Measurements from ENCODE around the gene RCSD1.
A peak's percentile ranks its signal among the peaks of the same experiment; 100 is the strongest.

Gene RCSD1

DNA sequence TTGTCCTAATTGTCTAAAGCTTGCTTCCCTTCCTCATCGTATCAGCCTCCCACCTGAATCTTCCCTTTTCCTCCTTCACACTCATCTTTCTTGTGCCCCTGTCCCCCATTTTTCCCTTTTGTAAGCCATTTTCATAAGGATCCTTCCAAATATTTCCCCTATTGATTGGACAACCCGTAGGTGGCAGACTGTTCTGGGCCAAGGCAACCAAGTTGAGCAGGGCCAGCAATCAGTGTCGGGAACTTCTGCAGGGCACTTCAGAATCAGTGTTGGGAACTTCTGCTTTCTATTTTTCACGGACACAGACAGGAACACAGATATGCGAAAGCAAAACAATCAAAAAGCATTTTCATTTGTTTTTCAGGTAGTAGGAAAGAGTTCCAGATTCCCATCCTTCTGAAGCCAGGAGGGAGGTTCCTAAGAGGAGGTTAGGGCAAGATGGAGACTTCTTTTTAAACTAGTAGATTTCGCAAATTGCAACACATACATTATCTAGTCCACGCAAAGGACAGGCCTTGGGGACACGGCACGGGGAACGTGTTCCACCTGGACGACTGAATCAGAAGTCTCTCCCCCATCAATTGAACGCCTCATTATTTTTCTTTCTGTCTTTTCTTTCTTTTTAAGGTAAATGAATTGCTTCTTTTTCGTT lies 91.1 kb downstream of the RCSD1 start:
- H3K27me3 ChIP-seq (ENCODE audit: control insufficient read depth, insufficient read depth, low read length): no peaks in the 10 kb centered on the region
- H3K36me3 ChIP-seq (ENCODE audit: control insufficient read depth, insufficient read depth, low read length): no peaks in the 10 kb centered on the region
- H3K4me1 ChIP-seq (ENCODE audit: control insufficient read depth, insufficient read depth, low read length): peaks cover 8% of the 10 kb centered on the region
- H3K4me3 ChIP-seq (ENCODE audit: low read length): peak overlapping the region; percentile 57
- peak overlapping the region; percentile 76 for H3K27ac ChIP-seq (ENCODE audit: low read depth, low read length)
- H3K9ac ChIP-seq (ENCODE audit: low read length): peak overlapping the region; percentile 49

DNA sequence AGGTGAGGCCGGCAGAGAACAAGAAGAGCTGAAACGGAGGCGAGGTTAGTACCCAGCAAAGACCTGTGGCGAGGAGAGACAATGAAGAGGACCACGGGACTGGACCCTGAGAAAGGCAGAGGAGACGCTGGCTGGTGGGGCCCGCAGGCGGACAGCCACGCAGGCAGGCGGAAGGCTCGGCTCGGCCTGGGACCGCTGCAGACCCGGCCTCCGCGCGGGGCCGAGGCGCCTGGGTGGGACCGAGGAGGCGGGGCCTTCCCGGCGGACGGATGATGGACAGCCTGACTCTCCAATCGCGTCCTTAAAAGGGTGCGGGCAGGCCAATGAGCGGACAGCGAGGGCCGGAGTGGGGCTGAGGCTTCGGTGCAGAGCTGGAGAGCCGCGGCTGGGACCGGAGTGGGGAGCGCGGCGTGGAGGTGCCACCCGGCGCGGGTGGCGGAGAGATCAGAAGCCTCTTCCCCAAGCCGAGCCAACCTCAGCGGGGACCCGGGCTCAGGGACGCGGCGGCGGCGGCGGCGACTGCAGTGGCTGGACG lies 91.7 kb downstream of the RCSD1 start, which contains the start of gene MPZL1:
TSS of gene MPZL1 (plus strand) at position 366 of the 535 bp plus-strand sequence. CDS start 170 bp downstream, outside the sequence.
- Histone ChIP-seq H3K27ac (ENCODE audit: low read depth, low read length) (peak within 1 kb of the TSS; percentile 76), H3K27me3 (ENCODE audit: control insufficient read depth, insufficient read depth, low read length) (no peaks in the 10 kb centered on the region), H3K9ac (ENCODE audit: low read length) (peak within 1 kb of the TSS; percentile 60), H3K36me3 (ENCODE audit: control insufficient read depth, insufficient read depth, low read length) (no peaks in the 10 kb centered on the region), H3K4me1 (ENCODE audit: control insufficient read depth, insufficient read depth, low read length) (peaks cover 8% of the 10 kb centered on the region), H3K4me3 (ENCODE audit: low read length) (peak within 1 kb of the TSS; percentile 57)

GRCh38 chr1:167722152-167722869 lies 92.3 kb downstream of the RCSD1 start:
- no peaks in the 10 kb centered on the region for H3K27me3 ChIP-seq (ENCODE audit: control insufficient read depth, insufficient read depth, low read length)

DNA sequence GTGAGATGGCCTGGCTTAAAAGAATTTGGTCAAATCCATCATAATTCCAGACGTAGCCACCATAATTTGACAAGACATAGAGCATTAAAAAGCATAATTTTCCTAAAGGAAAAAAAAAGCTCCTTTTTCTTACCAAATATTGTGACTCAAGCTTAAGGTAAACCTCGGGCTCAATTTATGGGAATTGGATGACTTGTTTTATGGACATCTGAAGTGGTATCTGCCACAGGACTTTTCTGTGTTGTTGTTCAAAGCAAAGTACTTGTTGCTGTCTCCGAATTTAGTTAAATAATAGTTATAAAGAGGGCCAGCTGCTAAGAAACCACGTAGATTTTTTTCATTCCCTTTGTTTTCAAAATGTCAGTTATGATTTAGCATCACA lies 92.8 kb downstream of the RCSD1 start:
- H3K27ac ChIP-seq (ENCODE audit: low read depth, low read length): peak overlapping the region; percentile 76
- H3K9ac ChIP-seq (ENCODE audit: low read length): peak overlapping the region; percentile 60
- H3K27me3 ChIP-seq (ENCODE audit: control insufficient read depth, insufficient read depth, low read length): no peaks in the 10 kb centered on the region
- peak overlapping the region; percentile 57 for H3K4me3 ChIP-seq (ENCODE audit: low read length)
- no peaks in the 10 kb centered on the region for H3K36me3 ChIP-seq (ENCODE audit: control insufficient read depth, insufficient read depth, low read length)
- H3K4me1 ChIP-seq (ENCODE audit: control insufficient read depth, insufficient read depth, low read length): peaks cover 8% of the 10 kb centered on the region

More at GRCh38 chr1:167722152-167722869, 92.3 kb downstream of the RCSD1 start:
- H3K27ac ChIP-seq (ENCODE audit: low read depth, low read length): peak overlapping the region; percentile 76
- no peaks in the 10 kb centered on the region for H3K36me3 ChIP-seq (ENCODE audit: control insufficient read depth, insufficient read depth, low read length)
- H3K4me1 ChIP-seq (ENCODE audit: control insufficient read depth, insufficient read depth, low read length): peaks cover 8% of the 10 kb centered on the region
- H3K9ac ChIP-seq (ENCODE audit: low read length): peak overlapping the region; percentile 60
- peak overlapping the region; percentile 57 for H3K4me3 ChIP-seq (ENCODE audit: low read length)

GRCh38 chr1:167723707-167724323 lies 93.8 kb downstream of the RCSD1 start:
- Histone ChIP-seq H3K4me1 (ENCODE audit: control insufficient read depth, insufficient read depth, low read length) (peaks cover 8% of the 10 kb centered on the region), H3K27me3 (ENCODE audit: control insufficient read depth, insufficient read depth, low read length) (no peaks in the 10 kb centered on the region), H3K36me3 (ENCODE audit: control insufficient read depth, insufficient read depth, low read length) (no peaks in the 10 kb centered on the region), H3K4me3 (ENCODE audit: low read length) (peak overlapping the region; percentile 3), H3K27ac (ENCODE audit: low read depth, low read length) (no peak overlapping the region), H3K9ac (ENCODE audit: low read length) (no peak overlapping the region)

GRCh38 chr1:167726008-167726407 lies 96.0 kb downstream of the RCSD1 start:
- Histone ChIP-seq H3K4me3 (ENCODE audit: low read length) (no peak overlapping the region), H3K27ac (ENCODE audit: low read depth, low read length) (no peak overlapping the region), H3K36me3 (ENCODE audit: control insufficient read depth, insufficient read depth, low read length) (peaks cover 4% of the 10 kb centered on the region), H3K4me1 (ENCODE audit: control insufficient read depth, insufficient read depth, low read length) (peaks cover 8% of the 10 kb centered on the region), H3K9ac (ENCODE audit: low read length) (no peak overlapping the region), H3K27me3 (ENCODE audit: control insufficient read depth, insufficient read depth, low read length) (no peaks in the 10 kb centered on the region)

DNA sequence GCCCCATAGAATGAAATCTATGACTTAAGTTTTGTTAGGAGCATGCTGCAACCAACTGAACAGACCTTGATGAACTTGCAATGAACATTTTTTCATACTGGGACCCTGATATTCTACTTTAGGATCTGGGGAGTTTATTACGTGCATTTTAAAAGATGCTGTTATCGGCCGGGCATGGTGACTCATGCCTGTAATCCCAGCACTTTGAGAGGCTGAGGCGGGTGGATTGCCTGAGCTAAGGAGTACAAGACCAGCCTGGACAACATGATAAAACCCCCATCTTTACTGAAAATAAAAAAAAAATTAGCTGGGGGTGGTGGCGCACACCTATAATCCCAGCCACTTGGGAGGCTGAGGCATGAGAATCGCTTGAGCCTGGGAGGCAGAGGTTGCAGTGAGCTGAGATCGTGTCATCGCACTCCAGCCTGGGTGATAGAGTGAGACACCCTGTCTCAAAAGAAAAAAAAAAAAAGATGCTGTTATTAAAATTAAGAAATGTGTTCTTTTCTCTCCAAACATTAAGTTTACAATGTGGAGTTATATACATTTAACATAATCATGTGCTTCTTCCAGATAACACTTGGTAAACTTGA lies 98.9 kb downstream of the RCSD1 start:
- Histone ChIP-seq H3K36me3 (ENCODE audit: control insufficient read depth, insufficient read depth, low read length) (peaks cover 4% of the 10 kb centered on the region), H3K4me3 (ENCODE audit: low read length) (no peak overlapping the region), H3K9ac (ENCODE audit: low read length) (no peak overlapping the region), H3K27me3 (ENCODE audit: control insufficient read depth, insufficient read depth, low read length) (no peaks in the 10 kb centered on the region), H3K27ac (ENCODE audit: low read depth, low read length) (no peak overlapping the region), H3K4me1 (ENCODE audit: control insufficient read depth, insufficient read depth, low read length) (peaks cover 1% of the 10 kb centered on the region)

GRCh38 chr1:167734227-167734626 lies 104.2 kb downstream of the RCSD1 start:
- Histone ChIP-seq H3K36me3 (ENCODE audit: control insufficient read depth, insufficient read depth, low read length) (peaks cover 4% of the 10 kb centered on the region), H3K4me1 (ENCODE audit: control insufficient read depth, insufficient read depth, low read length) (no peaks in the 10 kb centered on the region), H3K27ac (ENCODE audit: low read depth, low read length) (no peak overlapping the region), H3K4me3 (ENCODE audit: low read length) (no peak overlapping the region), H3K9ac (ENCODE audit: low read length) (no peak overlapping the region), H3K27me3 (ENCODE audit: control insufficient read depth, insufficient read depth, low read length) (no peaks in the 10 kb centered on the region)

DNA sequence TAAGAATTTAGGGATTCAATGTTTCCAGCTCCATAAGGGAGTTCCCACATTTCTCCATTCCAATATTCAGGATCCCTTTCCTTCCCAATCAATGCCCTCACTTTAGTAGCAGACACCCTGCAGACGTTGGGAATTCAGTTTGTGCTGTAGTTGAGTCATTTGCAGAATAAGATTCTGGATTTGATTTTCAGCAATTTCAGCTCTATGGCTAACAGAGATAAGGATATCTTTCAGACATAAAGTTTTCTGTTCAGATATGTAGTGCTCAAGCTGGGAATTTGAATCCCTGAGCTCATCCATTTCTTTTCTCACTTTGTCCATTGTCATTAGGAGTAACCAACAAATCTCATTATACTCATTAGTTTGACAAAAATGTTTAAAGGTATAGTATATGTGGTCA lies 104.8 kb downstream of the RCSD1 start:
- no peak overlapping the region for H3K9ac ChIP-seq (ENCODE audit: low read length)
- H3K27me3 ChIP-seq (ENCODE audit: control insufficient read depth, insufficient read depth, low read length): no peaks in the 10 kb centered on the region
- H3K4me1 ChIP-seq (ENCODE audit: control insufficient read depth, insufficient read depth, low read length): peaks cover 2% of the 10 kb centered on the region
- H3K4me3 ChIP-seq (ENCODE audit: low read length): no peak overlapping the region
- H3K36me3 ChIP-seq (ENCODE audit: control insufficient read depth, insufficient read depth, low read length): peaks cover 4% of the 10 kb centered on the region
- no peak overlapping the region for H3K27ac ChIP-seq (ENCODE audit: low read depth, low read length)

DNA sequence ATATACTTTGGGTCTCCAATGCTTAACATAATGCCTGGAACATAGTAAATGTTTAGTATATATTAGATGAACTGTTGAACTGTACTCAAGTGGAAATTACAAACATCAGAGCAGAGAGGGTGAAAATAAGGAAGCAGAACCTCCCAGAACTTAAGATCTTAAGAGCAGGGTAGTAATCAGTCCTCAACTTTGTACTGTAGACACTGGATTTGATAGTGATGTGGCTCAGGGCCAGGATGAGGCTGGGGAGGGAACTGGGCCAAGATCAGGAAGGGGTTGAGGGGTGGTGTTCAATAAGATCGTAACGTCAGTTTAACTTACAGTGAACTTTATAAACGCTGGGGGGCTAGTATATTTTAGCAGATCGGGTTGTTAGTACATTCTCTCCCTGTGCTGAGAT lies 107.1 kb downstream of the RCSD1 start:
- no peaks in the 10 kb centered on the region for H3K36me3 ChIP-seq (ENCODE audit: control insufficient read depth, insufficient read depth, low read length)
- H3K27me3 ChIP-seq (ENCODE audit: control insufficient read depth, insufficient read depth, low read length): no peaks in the 10 kb centered on the region
- no peak overlapping the region for H3K4me3 ChIP-seq (ENCODE audit: low read length)
- H3K4me1 ChIP-seq (ENCODE audit: control insufficient read depth, insufficient read depth, low read length): peaks cover 2% of the 10 kb centered on the region
- H3K27ac ChIP-seq (ENCODE audit: low read depth, low read length): no peak overlapping the region
- H3K9ac ChIP-seq (ENCODE audit: low read length): no peak overlapping the region

GRCh38 chr1:167738158-167738557 lies 108.1 kb downstream of the RCSD1 start:
- Histone ChIP-seq H3K27me3 (ENCODE audit: control insufficient read depth, insufficient read depth, low read length) (no peaks in the 10 kb centered on the region), H3K4me3 (ENCODE audit: low read length) (no peak overlapping the region), H3K36me3 (ENCODE audit: control insufficient read depth, insufficient read depth, low read length) (no peaks in the 10 kb centered on the region), H3K9ac (ENCODE audit: low read length) (no peak overlapping the region), H3K4me1 (ENCODE audit: control insufficient read depth, insufficient read depth, low read length) (peaks cover 2% of the 10 kb centered on the region), H3K27ac (ENCODE audit: low read depth, low read length) (no peak overlapping the region)

DNA sequence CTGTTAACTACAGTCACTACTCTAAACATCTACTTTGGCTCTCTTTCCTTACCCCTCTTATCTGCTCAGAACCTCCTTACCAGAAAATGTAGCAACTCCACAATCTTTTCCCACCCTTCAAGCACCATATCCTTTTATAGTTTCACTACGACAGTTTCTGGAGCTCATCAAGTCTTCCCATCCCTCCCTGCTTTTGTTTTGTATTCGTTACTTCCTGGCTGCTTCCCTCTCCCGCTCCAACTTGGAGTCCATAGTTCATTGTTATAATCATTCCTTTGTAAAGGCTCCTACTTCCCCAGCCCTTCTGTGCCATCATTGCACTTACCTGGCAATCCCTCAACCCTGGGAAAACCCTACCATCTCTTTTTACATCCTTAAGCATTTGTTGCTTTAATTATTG lies 109.7 kb downstream of the RCSD1 start:
- Histone ChIP-seq H3K36me3 (ENCODE audit: control insufficient read depth, insufficient read depth, low read length) (no peaks in the 10 kb centered on the region), H3K4me1 (ENCODE audit: control insufficient read depth, insufficient read depth, low read length) (peaks cover 2% of the 10 kb centered on the region), H3K9ac (ENCODE audit: low read length) (no peak overlapping the region), H3K27ac (ENCODE audit: low read depth, low read length) (peak overlapping the region; percentile 28), H3K27me3 (ENCODE audit: control insufficient read depth, insufficient read depth, low read length) (no peaks in the 10 kb centered on the region), H3K4me3 (ENCODE audit: low read length) (no peak overlapping the region)
